ENCODE data around the gene JUN.

GRCh38 chr1:58765006-58765405, 18.8 kb downstream of the JUN start:
- TF ChIP-seq CTCF (conservative IDR thresholded peaks at IDR 0.05; ENCODE audit: low read depth in 2 of 2) (no peak), REST (IDR thresholded peaks at IDR 0.05; ENCODE audit: unreplicated experiment) (no peak), ZNF331 (CRISPR knock-in tag; IDR thresholded peaks at IDR 0.05; ENCODE audit: low read depth) (no peak), POLR2AphosphoS5 (IDR thresholded peaks at IDR 0.05; ENCODE audit: low read depth) (no peak), ETS1 (IDR thresholded peaks at IDR 0.05) (no peak)

All from GM23338 (cell line).